ENCODE results near the gene RAB5IF. TPM values are rescaled to one million over a fixed set of nuclear protein-coding genes. Genes with fewer than 3 reads are reported as not detected.
"Not testable (repeated sequence)": the region's sequence is repeated elsewhere in the genome, so short reads cannot be mapped to it uniquely, and the experiment has no call there.

Gene RAB5IF
- 10 to 100 TPM; 79.8 to 85.9 TPM for total RNA-seq

GRCh38 chr20:36605399-36606157 is at the start of gene RAB5IF:
Gene RAB5IF (plus strand): TSS chr20:36605779. CDS start chr20:36605952, 173 bp downstream.
- Mint-ChIP-seq H3K27ac (peak within 1 kb of the TSS; percentile 95), H3K27me3 (ENCODE audit: low read depth) (no peaks in the 10 kb centered on the region), H3K9me3 (no peaks in the 10 kb centered on the region), H3K36me3 (ENCODE audit: low read depth) (peaks cover 25% of the 10 kb centered on the region), H3K4me3 (peak within 1 kb of the TSS; percentile 97), H3K4me1 (ENCODE audit: low read depth) (peaks cover 25% of the 10 kb centered on the region)
- intact Hi-C loops (cut with micrococcal nuclease), result loop anchor here (1.0 to 5.0 kb wide), 8 partner anchors 10 to 168 kb away; partner anchors contain the start of genes DSN1, NDRG3 and TGIF2
- CTCF ChIA-PET, result interaction anchor here (0.5 to 4.3 kb wide), 22 partner anchors 9 to 166 kb away, joined by 3 to 54 read pairs (median 5); partner anchors contain the start of genes SLA2 and TGIF2
- DNase-seq, result peak; percentile 99

- no peaks in the 10 kb centered on the region for H3K4me1 Mint-ChIP-seq (ENCODE audit: low read depth)
These were observed 42.9 kb upstream of the RAB5IF start for GRCh38 chr20:36562724-36563123.

GRCh38 chr20:36563374-36563773 is 42.2 kb upstream of the RAB5IF start:
- H3K36me3 Mint-ChIP-seq (ENCODE audit: low read depth), result peaks cover 3% of the 10 kb centered on the region
- H3K27ac Mint-ChIP-seq, result no peak overlapping the region
- intact Hi-C loops (cut with micrococcal nuclease), result no loop called here
- DNase-seq, result no peak
- H3K27me3 Mint-ChIP-seq (ENCODE audit: low read depth), result no peaks in the 10 kb centered on the region
- CTCF ChIA-PET, result no interaction called here
- H3K9me3 Mint-ChIP-seq, result peaks cover 6% of the 10 kb centered on the region
- H3K4me3 Mint-ChIP-seq, result no peak overlapping the region
- H3K4me1 Mint-ChIP-seq (ENCODE audit: low read depth), result no peaks in the 10 kb centered on the region

More at GRCh38 chr20:36562724-36563123, 42.9 kb upstream of the RAB5IF start:
- no peak overlapping the region for H3K4me3 Mint-ChIP-seq
- H3K36me3 Mint-ChIP-seq (ENCODE audit: low read depth), result peaks cover 3% of the 10 kb centered on the region
- H3K27ac Mint-ChIP-seq, result no peak overlapping the region
- peaks cover 6% of the 10 kb centered on the region for H3K9me3 Mint-ChIP-seq
- DNase-seq, result no peak
- intact Hi-C loops (cut with micrococcal nuclease), result no loop called here
- no peaks in the 10 kb centered on the region for H3K27me3 Mint-ChIP-seq (ENCODE audit: low read depth)
- CTCF ChIA-PET, result interaction anchor here (0.6 to 1.7 kb wide), 2 partner anchors 43 to 402 kb away, joined by 3 to 5 read pairs; partner anchors contain the start of gene RAB5IF

- DNase-seq; H3K4me1 Mint-ChIP-seq (ENCODE audit: low read depth); H3K27me3 Mint-ChIP-seq (ENCODE audit: low read depth); H3K36me3 Mint-ChIP-seq (ENCODE audit: low read depth); H3K27ac Mint-ChIP-seq; H3K4me3 Mint-ChIP-seq; H3K9me3 Mint-ChIP-seq; CTCF ChIA-PET; intact Hi-C loops (cut with micrococcal nuclease): not testable (repeated sequence)
These were observed 41.4 kb upstream of the RAB5IF start for GRCh38 chr20:36564078-36564725.

- H3K9me3 Mint-ChIP-seq; H3K27ac Mint-ChIP-seq; H3K36me3 Mint-ChIP-seq (ENCODE audit: low read depth); intact Hi-C loops (cut with micrococcal nuclease); H3K4me1 Mint-ChIP-seq (ENCODE audit: low read depth); H3K27me3 Mint-ChIP-seq (ENCODE audit: low read depth); DNase-seq; H3K4me3 Mint-ChIP-seq: not testable (repeated sequence)
- CTCF ChIA-PET, result interaction anchor here (1.0 kb wide), 1 partner anchor 31 kb away, joined by 4 read pairs; no protein-coding TSS in a partner anchor
These were observed 40.9 kb upstream of the RAB5IF start for GRCh38 chr20:36564726-36565121.

GRCh38 chr20:36565520-36565919 is 40.1 kb upstream of the RAB5IF start:
- Mint-ChIP-seq H3K4me3 (no peak overlapping the region), H3K27me3 (ENCODE audit: low read depth) (no peaks in the 10 kb centered on the region), H3K9me3 (peaks cover 6% of the 10 kb centered on the region), H3K36me3 (ENCODE audit: low read depth) (peaks cover 3% of the 10 kb centered on the region), H3K4me1 (ENCODE audit: low read depth) (no peaks in the 10 kb centered on the region), H3K27ac (no peak overlapping the region)
- DNase-seq, result no peak
- intact Hi-C loops (cut with micrococcal nuclease), result no loop called here
- CTCF ChIA-PET, result interaction anchor here (1.0 to 1.1 kb wide), 2 partner anchors 8 to 30 kb away, joined by 3 to 4 read pairs; no protein-coding TSS in a partner anchor

GRCh38 chr20:36569847-36570429 is 35.6 kb upstream of the RAB5IF start:
- intact Hi-C loops (cut with micrococcal nuclease), result loop anchor here (5.0 kb wide), 2 partner anchors 267 to 618 kb away; partner anchors contain the start of gene SCAND1
- DNase-seq, result no peak
- Mint-ChIP-seq H3K36me3 (ENCODE audit: low read depth) (peaks cover 7% of the 10 kb centered on the region), H3K27ac (no peak overlapping the region), H3K9me3 (peaks cover 3% of the 10 kb centered on the region), H3K27me3 (ENCODE audit: low read depth) (no peaks in the 10 kb centered on the region), H3K4me1 (ENCODE audit: low read depth) (peaks cover 18% of the 10 kb centered on the region), H3K4me3 (no peak overlapping the region)
- CTCF ChIA-PET, result interaction anchor here (0.6 to 1.1 kb wide), 2 partner anchors 9 to 239 kb away, joined by 3 read pairs; no protein-coding TSS in a partner anchor

- Mint-ChIP-seq H3K27ac (peak overlapping the region; percentile 93), H3K27me3 (ENCODE audit: low read depth) (no peaks in the 10 kb centered on the region), H3K36me3 (ENCODE audit: low read depth) (peaks cover 14% of the 10 kb centered on the region), H3K4me1 (ENCODE audit: low read depth) (peaks cover 35% of the 10 kb centered on the region), H3K9me3 (no peaks in the 10 kb centered on the region), H3K4me3 (peak overlapping the region; percentile 84)
- no peak for DNase-seq
- CTCF ChIA-PET, result interaction anchor here (0.9 to 1.6 kb wide), 6 partner anchors 14 to 34 kb away, joined by 3 to 5 read pairs (median 4); partner anchors contain the start of gene RAB5IF
- intact Hi-C loops (cut with micrococcal nuclease), result loop anchor here (1.0 to 5.0 kb wide), 4 partner anchors 23 to 620 kb away; partner anchors contain the start of gene SCAND1
These were observed 33.7 kb upstream of the RAB5IF start for GRCh38 chr20:36571564-36572504.

GRCh38 chr20:36572701-36573102 is 32.9 kb upstream of the RAB5IF start:
- no peaks in the 10 kb centered on the region for H3K27me3 Mint-ChIP-seq (ENCODE audit: low read depth)
- no peaks in the 10 kb centered on the region for H3K9me3 Mint-ChIP-seq
- intact Hi-C loops (cut with micrococcal nuclease), result loop anchor here (1.0 to 5.0 kb wide), 7 partner anchors 20 to 620 kb away; partner anchors contain the start of genes RAB5IF and SCAND1
- H3K27ac Mint-ChIP-seq, result peak overlapping the region; percentile 93
- CTCF ChIA-PET, result interaction anchor here (1.0 to 1.6 kb wide), 5 partner anchors 16 to 33 kb away, joined by 3 to 5 read pairs (median 3); partner anchors contain the start of gene RAB5IF
- H3K4me1 Mint-ChIP-seq (ENCODE audit: low read depth), result peaks cover 35% of the 10 kb centered on the region
- DNase-seq, result peak; percentile 83
- peak overlapping the region; percentile 84 for H3K4me3 Mint-ChIP-seq
- peaks cover 14% of the 10 kb centered on the region for H3K36me3 Mint-ChIP-seq (ENCODE audit: low read depth)

- peak within 1 kb of the TSS; percentile 91 for H3K4me3 Mint-ChIP-seq
- peaks cover 14% of the 10 kb centered on the region for H3K36me3 Mint-ChIP-seq (ENCODE audit: low read depth)
- peak; percentile 90 for DNase-seq
- no peaks in the 10 kb centered on the region for H3K27me3 Mint-ChIP-seq (ENCODE audit: low read depth)
- H3K27ac Mint-ChIP-seq, result peak within 1 kb of the TSS; percentile 93
- H3K9me3 Mint-ChIP-seq, result no peaks in the 10 kb centered on the region
- CTCF ChIA-PET, result interaction anchor here (0.7 to 1.6 kb wide), 6 partner anchors 12 to 485 kb away, joined by 3 to 5 read pairs (median 4); partner anchors contain the start of gene RAB5IF
- intact Hi-C loops (cut with micrococcal nuclease), result loop anchor here (1.0 to 5.0 kb wide), 6 partner anchors 19 to 621 kb away; partner anchors contain the start of genes RAB5IF and SCAND1
- H3K4me1 Mint-ChIP-seq (ENCODE audit: low read depth), result peaks cover 35% of the 10 kb centered on the region
These were observed 32.3 kb upstream of the RAB5IF start, which contains the start of gene TGIF2 for GRCh38 chr20:36573103-36573797. Gene TGIF2 (plus strand): TSS chr20:36573597. CDS start chr20:36578775, 5,178 bp downstream.
